Esophagus squamous epithelium (tissue), 4 donors: ENCODE measurements around the gene MBOAT7.

Source experiments
- CTCF ChIP-seq, 6 experiments: fragments of 450-650 bp in 4 of 6; fragments of 200-600 bp in 2 of 6; sonication (generic) in 2 of 6; IDR thresholded peaks; one replicate each; pipeline ENCODE4 v1.5.1; 2016 to 2019; ENCODE audit warnings: antibody characterized with exemption in 6 of 6, mild to moderate bottlenecking in 4 of 6, moderate library complexity in 4 of 6
- POLR2A ChIP-seq, 4 donors: fragments of 450-650 bp; IDR thresholded peaks; one replicate each; pipeline ENCODE4 v1.6.1; 2017; ENCODE audit warnings: antibody characterized with exemption in 4 of 4, mild to moderate bottlenecking in 4 of 4, moderate library complexity in 3 of 4

- TF ChIP-seq CTCF (IDR thresholded peaks at IDR 0.05): no peak
- no peak for TF ChIP-seq POLR2A (IDR thresholded peaks at IDR 0.05)
These were observed 43.7 kb downstream of the MBOAT7 start for GRCh38 chr19:54145541-54146158.
